DMS 273 (cell line): ENCODE results near the gene CPNE7.

Experiments
- DNase-seq: peaks from one replicate; lab custom pipeline; 2025; ENCODE audit not compliant: unreplicated experiment; lab: John Stamatoyannopoulos, UW

CPNE7 gene

GRCh38 chr16:89575247-89576152, at the start of gene CPNE7:
TSS of gene CPNE7 (plus strand) at chr16:89575758. CDS start at chr16:89575898, 140 bp downstream.
- DNase-seq: peak; percentile 64

GRCh38 chr16:89529097-89529496, 46.5 kb upstream of the CPNE7 start:
- DNase-seq: no peak

DNA sequence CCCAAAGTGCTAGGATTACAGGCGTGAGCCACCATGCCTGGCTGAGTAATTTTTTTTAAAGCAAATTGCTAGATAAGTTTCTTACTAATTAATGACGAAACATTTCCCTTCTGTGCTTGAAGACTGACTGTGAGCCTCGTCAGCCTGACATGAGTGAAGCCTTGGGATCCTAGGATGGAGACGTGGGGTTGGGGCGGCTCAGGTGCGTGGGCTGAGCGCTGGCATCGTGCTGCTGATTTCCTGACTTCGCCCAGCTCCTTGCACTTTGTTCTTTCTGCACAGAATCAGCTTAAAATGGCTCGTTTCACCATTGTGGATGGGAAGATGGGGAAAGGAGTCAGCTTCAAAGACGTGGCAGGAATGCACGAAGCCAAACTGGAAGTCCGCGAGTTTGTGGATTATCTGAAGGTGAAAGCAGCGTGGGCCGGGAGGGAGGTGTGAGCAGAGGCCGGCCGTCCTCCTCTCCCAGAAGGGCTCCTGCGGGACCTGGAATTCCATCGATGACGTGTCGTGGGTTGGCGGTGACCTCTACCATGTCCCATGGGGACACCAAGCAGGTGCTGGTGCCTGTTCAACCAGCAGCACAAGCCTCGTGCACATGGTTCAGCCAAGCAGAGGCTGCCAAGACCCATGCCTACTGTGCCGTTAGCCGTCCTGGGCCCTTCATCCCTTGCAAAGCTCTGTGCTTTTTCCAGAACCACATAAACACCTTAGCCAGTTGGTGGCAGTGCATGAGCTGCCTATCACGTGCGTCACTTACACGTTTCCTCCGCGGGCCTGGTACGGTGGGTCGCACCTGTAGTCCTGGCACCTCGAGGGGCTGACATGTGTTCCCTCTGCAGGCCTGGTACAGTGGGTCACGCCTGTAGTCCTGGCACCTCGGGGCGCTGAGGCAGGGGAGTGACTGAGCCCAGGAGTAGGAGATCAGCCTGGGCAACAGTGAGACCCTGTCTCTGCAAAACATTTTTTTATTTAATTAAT, 44.9 kb upstream of the CPNE7 start:
- DNase-seq: no peak

GRCh38 chr16:89531821-89532526, 43.6 kb upstream of the CPNE7 start:
- no peak for DNase-seq

DNA sequence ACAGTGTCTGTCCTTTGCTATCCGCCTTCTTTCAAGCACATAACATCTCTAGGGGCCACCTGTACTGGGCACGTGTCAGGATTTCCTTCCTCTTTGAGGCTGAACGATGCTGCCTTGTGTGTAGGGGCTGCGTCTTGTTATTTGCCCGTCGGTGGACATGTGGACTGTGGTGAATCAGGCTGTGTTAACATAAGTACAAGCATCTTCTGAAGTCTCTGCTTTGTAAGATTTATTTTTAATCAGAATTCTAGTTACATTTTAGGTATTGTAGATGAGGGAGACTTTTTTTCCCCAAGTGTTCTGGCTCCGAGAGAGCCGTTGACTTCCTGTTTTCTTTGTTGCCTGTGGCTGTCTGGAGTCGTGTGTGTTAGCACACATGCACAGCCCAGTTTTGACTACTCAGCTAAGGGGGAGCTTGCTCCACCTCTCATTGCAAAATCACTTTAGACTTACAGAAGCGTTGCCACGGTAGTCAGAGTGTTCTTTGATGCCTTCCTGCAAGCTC, 41.3 kb upstream of the CPNE7 start:
- DNase-seq: no peak

- no peak for DNase-seq
Observed at GRCh38 chr16:89536371-89536770, 39.2 kb upstream of the CPNE7 start.

- no peak for DNase-seq
Observed at GRCh38 chr16:89536886-89537548, 38.5 kb upstream of the CPNE7 start.

- DNase-seq: no peak
Observed at GRCh38 chr16:89537549-89537925, 38.0 kb upstream of the CPNE7 start.

DNA sequence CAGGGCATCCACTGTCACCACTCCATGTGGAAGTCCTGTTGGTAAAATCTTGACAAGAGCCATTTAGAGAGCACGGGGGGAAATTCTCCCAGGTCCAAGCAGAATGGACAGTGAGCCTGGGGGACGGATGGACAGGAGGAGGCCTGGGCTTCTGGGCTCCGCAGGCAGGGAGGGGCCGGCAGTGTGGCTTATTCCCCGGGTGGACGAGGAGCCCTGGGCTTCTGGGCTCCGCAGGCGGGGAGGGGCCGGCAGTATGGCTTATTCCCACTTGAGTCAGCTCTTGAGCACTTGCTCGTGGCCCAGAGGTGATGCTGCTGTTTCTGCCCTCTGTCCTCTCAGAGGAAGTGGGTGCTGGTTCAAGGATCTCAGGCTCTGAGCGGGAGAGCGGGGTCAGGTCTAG, 37.3 kb upstream of the CPNE7 start:
- no peak for DNase-seq

DNA sequence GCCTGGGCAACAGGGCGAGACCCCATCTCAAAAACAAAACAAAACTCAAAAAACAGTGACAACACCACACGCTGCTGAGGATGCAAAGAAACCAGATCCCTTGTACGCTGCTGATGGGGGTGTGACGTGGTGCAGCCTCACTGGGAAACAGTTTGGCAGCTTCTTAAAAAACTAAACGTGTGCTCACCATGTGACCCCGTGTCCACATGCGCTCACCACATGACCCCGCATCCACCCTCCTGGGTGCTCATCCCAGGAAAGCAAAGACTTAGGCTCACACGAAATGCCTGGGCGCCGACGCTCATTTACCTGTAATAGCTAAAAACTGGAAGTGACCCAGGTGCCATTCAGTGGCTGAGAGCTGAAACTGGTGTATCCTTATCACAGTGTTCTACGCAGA, 35.0 kb upstream of the CPNE7 start:
- no peak for DNase-seq

DNA sequence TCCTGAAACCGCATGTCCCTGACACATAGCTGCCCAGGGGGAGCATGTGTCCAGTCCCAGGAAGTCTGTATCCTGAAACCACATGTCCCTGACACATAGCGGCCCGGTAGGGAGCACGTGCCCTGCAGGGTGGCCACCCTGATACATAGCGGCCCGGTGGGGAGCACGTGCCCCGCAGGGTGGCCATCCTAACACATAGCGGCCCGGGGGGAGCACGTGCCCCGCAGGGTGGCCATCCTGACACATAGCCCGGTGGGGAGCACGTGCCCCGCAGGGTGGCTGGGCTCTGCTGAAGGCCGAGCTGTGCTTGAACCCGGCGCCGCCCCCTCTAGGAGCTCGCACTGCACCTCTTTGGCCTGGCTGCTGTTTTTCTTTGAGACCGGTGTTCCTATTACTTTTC, 33.8 kb upstream of the CPNE7 start:
- no peak for DNase-seq

- DNase-seq: no peak
Observed at GRCh38 chr16:89544113-89544512, 31.4 kb upstream of the CPNE7 start.

- DNase-seq: no peak
Observed at GRCh38 chr16:89544713-89545043, 30.9 kb upstream of the CPNE7 start.

DNA sequence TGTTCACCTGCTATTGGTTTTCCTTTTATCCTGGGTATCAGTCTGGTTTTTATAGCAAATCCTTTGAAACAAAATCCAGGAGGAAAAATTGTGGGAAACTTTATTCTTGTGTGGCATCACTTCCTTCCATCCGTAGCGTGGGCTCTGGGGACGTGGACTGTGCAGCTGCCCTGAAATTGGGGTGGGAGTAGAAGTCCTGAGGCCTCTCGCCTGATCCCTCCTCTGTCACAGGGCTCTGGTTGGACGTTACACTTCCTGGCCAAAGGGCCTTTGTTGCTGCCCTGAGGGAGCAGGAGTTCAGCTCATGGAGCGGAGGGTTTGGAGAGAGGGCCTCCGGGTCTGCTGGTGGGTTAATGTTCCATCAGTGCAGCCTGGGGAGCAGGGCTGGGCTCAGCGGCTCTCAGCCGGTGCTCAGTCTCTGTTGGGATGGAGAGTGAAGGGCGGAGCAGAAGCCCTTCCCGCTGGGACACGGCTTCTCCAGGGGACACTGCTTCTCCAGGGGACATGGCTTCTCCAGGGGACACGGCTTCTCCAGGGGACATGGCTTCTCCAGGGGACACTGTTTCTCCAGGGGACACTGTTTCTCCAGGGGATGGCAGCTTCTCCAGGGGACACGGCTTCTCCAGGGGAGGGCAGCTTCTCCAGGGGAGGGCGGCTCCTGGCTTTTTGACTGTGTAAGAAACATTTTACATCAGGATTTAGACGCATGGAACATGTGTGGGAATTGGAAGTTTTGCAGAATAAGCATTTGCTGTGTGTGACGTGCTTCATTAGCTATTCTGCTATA, 30.3 kb upstream of the CPNE7 start:
- DNase-seq: no peak

- DNase-seq: no peak
Observed at GRCh38 chr16:89545831-89546574, 29.6 kb upstream of the CPNE7 start.

DNA sequence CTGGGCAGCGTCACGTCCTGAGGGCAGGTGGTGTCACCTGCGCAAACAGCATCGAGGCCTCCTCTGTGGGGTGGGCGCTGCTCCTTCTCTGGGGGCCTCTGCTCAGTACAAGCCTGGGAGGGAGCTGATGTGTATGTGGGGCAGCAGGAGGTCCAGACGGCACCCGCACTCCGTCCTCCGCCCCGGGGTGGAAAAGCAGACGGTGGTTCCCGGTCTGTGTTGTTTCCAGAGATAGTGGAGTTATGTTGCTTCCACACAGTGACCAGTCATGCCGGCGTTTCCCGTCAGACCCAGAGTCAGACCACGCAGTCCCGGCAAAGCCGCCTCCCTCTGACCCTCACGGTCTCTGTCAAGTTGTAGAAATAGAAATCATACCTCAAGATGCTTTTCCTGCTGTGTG, 28.8 kb upstream of the CPNE7 start:
- DNase-seq: no peak

GRCh38 chr16:89547291-89547690, 28.3 kb upstream of the CPNE7 start:
- DNase-seq: no peak

GRCh38 chr16:89547860-89548259, 27.7 kb upstream of the CPNE7 start:
- DNase-seq: no peak

DNA sequence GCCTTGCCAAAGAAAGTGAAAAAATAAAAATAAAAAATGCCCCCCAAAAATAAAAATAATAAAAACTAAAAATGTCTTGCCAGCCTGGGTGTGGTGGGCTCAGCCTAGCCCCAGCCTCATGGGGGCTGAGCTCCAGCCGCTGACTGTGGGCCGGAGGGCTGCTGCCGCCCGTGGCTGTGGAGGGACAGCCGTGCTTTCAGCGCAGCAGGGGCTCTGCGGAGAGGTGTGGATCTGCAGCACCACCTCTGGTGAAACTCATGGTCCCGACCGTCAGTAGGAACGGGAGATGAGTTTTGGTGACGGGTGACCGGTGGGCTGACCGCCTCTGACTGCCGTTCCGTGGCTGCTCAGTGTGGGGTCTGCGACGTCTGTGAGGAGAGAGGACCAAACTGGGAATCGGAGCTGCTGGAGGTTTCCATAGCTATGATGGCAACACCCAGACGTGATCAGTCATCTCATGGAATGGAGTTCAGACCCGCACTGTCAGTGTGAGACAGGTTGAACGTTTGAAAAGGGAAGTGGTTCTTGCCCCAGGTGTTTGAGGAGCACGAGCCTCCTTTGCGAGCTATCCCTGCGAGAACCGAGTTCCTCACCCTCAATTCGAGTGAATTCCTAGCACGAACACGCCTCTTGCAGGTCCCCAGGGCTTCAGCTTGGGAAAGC, 27.1 kb upstream of the CPNE7 start:
- DNase-seq: no peak
